Body of pancreas (tissue), 4 donors: ENCODE results near the gene PPM1H. TPM values are rescaled to one million over a fixed set of nuclear protein-coding genes. Genes with fewer than 3 reads are reported as not detected.
"Not testable (repeated sequence)": the region's sequence is repeated elsewhere in the genome, so short reads cannot be mapped to it uniquely, and the experiment has no call there.

Experiments
- ATAC-seq: fragments of 150-250 bp; one replicate; pipeline ENCODE4 v1.9.1; 2016
- DNase-seq, 4 donors: peaks; one replicate each; pipeline ENCODE4 v3.0.0-alpha.2; 2019
- H3K27ac ChIP-seq, 4 donors: fragments of 200-600 bp; sonication (generic); 1 replicate in 3 of 4; 2 replicates in 1 of 4; pipeline versions ENCODE4 v1.5.1 to v1.6.1; 2016 to 2019; ENCODE audit warnings: mild to moderate bottlenecking in 1 of 4, mixed read lengths in 1 of 4, moderate library complexity in 1 of 4
- H3K27me3 ChIP-seq, 2 donors: fragments of 200-600 bp; sonication (generic); one replicate each; pipeline ENCODE4 v1.6.0; 2016; ENCODE audit warnings: mild to moderate bottlenecking in 1 of 2
- H3K36me3 ChIP-seq, 2 donors: fragments of 200-600 bp; sonication (generic); replicated peaks in 1 of 2; 2 replicates each; pipeline ENCODE4 v1.5.1; 2016; ENCODE audit warnings: low read depth in 2 of 2; ENCODE audit not compliant: insufficient read depth in 1 of 2
- H3K4me1 ChIP-seq: fragments of 200-600 bp; sonication (generic); one replicate; pipeline ENCODE4 v1.6.0; 2016
- H3K4me3 ChIP-seq, 2 donors: fragments of 200-600 bp; sonication (generic); 1 replicate in 1 of 2; 2 replicates in 1 of 2; pipeline ENCODE4 v1.5.1; 2016 to 2019
- H3K9me3 ChIP-seq, 3 donors: fragments of 200-600 bp; sonication (generic); 1 replicate in 2 of 3; 2 replicates in 1 of 3; pipeline ENCODE4 v1.5.1; 2016
- CTCF ChIP-seq, 7 experiments: fragments of 450-650 bp in 4 of 7; fragments of 200-600 bp in 3 of 7; sonication (generic) in 3 of 7; IDR thresholded peaks; one replicate each; pipeline ENCODE4 v1.5.1; 2016 to 2019; ENCODE audit warnings: antibody characterized with exemption in 7 of 7
- POLR2A ChIP-seq, 3 donors: fragments of 450-650 bp; IDR thresholded peaks; one replicate each; pipeline ENCODE4 v1.6.1; 2016; ENCODE audit warnings: antibody characterized with exemption in 3 of 3, mild to moderate bottlenecking in 2 of 3
- WGBS, 2 donors: methylation state at CpG; one replicate each; pipeline ENCODE4 v1.1.5; 2017; 5-methylcytosine and 5-hydroxymethylcytosine counted together
- intact Hi-C: fragments of 100-400 bp; cut with DNase I; formaldehyde crosslinking; loops from one replicate; pipeline ENCODE4 v1.15.1; 2023
- total RNA-seq, 2 donors: library from RNA; depleted of rRNA; stranded (reverse); fragments of >200 nt; gene quantifications; one replicate each; pipeline ENCODE4 v1.1.0, GENCODE V29; 2016

The PPM1H gene
- total RNA-seq, 2 donors from 2014 or later, result 4.9 to 6.3 TPM

GRCh38 chr12:62886796-62887195 lies 48.2 kb downstream of the PPM1H start:
- TF ChIP-seq POLR2A (IDR thresholded peaks at IDR 0.05), result no peak
- no peak for TF ChIP-seq CTCF (IDR thresholded peaks at IDR 0.05)
- DNase-seq (no peak), ATAC-seq (no peak)
- WGBS, 2 donors, result 73 to 85% methylated on average over 6 of the region's 6 CpGs
- intact Hi-C loops, result no loop called here
- H3K4me1 ChIP-seq, result peaks cover 10% of the 10 kb centered on the region
- H3K9me3 ChIP-seq, result no peaks in the 10 kb centered on the region
- H3K36me3 ChIP-seq, result no peaks in the 10 kb centered on the region
- no peaks in the 10 kb centered on the region for H3K27me3 ChIP-seq
- no peak overlapping the region for H3K27ac ChIP-seq
- no peak overlapping the region for H3K4me3 ChIP-seq

- Histone ChIP-seq H3K4me3 (no peak overlapping the region), H3K9me3 (no peaks in the 10 kb centered on the region), H3K27ac (peak overlapping the region in 1 of 4 donors; percentile 0), H3K36me3 (no peaks in the 10 kb centered on the region), H3K4me1 (peaks cover 10% of the 10 kb centered on the region), H3K27me3 (no peaks in the 10 kb centered on the region)
- no peak for ATAC-seq
- no peak for DNase-seq
- intact Hi-C loops, result no loop called here
- TF ChIP-seq CTCF (IDR thresholded peaks at IDR 0.05), result no peak
- TF ChIP-seq POLR2A (IDR thresholded peaks at IDR 0.05), result no peak
Observed at GRCh38 chr12:62885242-62885641, 49.7 kb downstream of the PPM1H start.

GRCh38 chr12:62884832-62885231 lies 50.1 kb downstream of the PPM1H start:
- H3K4me1 ChIP-seq, H3K9me3 ChIP-seq, ATAC-seq, H3K27ac ChIP-seq, H3K4me3 ChIP-seq, H3K27me3 ChIP-seq, intact Hi-C loops, DNase-seq, H3K36me3 ChIP-seq: not testable (repeated sequence)
- WGBS, 2 donors, result 76 to 93% methylated on average over 5 of the region's 5 CpGs

DNA sequence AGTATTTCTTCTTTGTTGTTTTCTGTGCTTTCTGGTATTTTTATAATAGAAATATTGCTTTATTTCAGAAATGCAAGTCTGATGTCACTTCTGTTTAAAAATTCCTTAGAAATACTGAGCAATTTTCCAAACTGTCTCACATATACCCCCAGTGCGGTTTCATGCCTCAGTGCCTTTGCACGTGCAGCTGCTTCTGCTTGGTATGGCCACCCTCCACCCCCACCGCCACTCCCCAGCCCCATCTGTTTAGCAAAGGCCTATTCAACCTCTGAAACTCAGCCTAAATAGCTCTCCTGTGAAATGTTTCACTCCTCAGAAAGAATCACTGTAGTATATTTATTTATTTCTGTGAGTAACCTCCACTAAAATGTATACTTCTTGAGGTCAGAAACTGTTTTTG lies 52.3 kb downstream of the PPM1H start:
- no peak for DNase-seq
- Histone ChIP-seq H3K27me3 (no peaks in the 10 kb centered on the region), H3K9me3 (no peaks in the 10 kb centered on the region), H3K36me3 (no peaks in the 10 kb centered on the region), H3K4me3 (no peak overlapping the region), H3K4me1 (peaks cover 10% of the 10 kb centered on the region), H3K27ac (no peak overlapping the region)
- intact Hi-C loops, result no loop called here
- 96 to 99% methylated on average over 3 of the region's 3 CpGs for WGBS, 2 donors
- no peak for ATAC-seq
- TF ChIP-seq CTCF (IDR thresholded peaks at IDR 0.05), result no peak
- TF ChIP-seq POLR2A (IDR thresholded peaks at IDR 0.05), result no peak

GRCh38 chr12:62882140-62882539 lies 52.8 kb downstream of the PPM1H start:
- peak in 1 of 4 donors; percentile 12 for DNase-seq
- 44 to 57% methylated on average over 3 of the region's 3 CpGs for WGBS, 2 donors
- H3K27ac ChIP-seq, result no peak overlapping the region
- ATAC-seq, result no peak
- no peak overlapping the region for H3K4me3 ChIP-seq
- no peaks in the 10 kb centered on the region for H3K27me3 ChIP-seq
- TF ChIP-seq POLR2A (IDR thresholded peaks at IDR 0.05) (no peak), CTCF (IDR thresholded peaks at IDR 0.05) (no peak)
- no peaks in the 10 kb centered on the region for H3K9me3 ChIP-seq
- no peaks in the 10 kb centered on the region for H3K36me3 ChIP-seq
- peaks cover 10% of the 10 kb centered on the region for H3K4me1 ChIP-seq
- intact Hi-C loops, result no loop called here
